Endothelial cell of umbilical vein (primary cell): ENCODE data around the gene MTMR3. TPM values are rescaled to one million over a fixed set of nuclear protein-coding genes. Genes with fewer than 3 reads are reported as not detected.

Experiments used
- BruUV-seq: library from RNA; stranded (reverse); fragments of 400-500 nt; replicated peaks from 2 replicates; lab custom pipeline; 2021; lab: Mats Ljungman, UMichigan
- CTCF ChIA-PET: fragments of 300-600, 350-600 bp; sonication (Branson Sonifier 250); formaldehyde crosslinking; loops from one replicate; lab custom pipeline; 2021; ENCODE audit warnings: antibody characterized with exemption, inconsistent platforms; lab: Charles Lee
- POLR2A ChIA-PET: fragments of 300-600, 350-600 bp; sonication (Branson Sonifier 250); formaldehyde crosslinking; loops from one replicate; lab custom pipeline; 2021; ENCODE audit warnings: antibody characterized with exemption, inconsistent platforms; lab: Charles Lee
- DNase-seq: peaks from one replicate; pipeline ENCODE4 v3.0.0-alpha.2; 2011; ENCODE audit warnings: low read depth, low spot score
- FAIRE-seq: peaks from 2 replicates; lab custom pipeline; 2011; peaks lifted over from hg19 to GRCh38; lab: Jason Lieb, UNC
- H2AFZ ChIP-seq: 2 replicates; pipeline ENCODE4 v1.6.0; 2012; ENCODE audit warnings: low read depth, low read length, control low read depth, inconsistent platforms
- H3K27ac ChIP-seq: 2 replicates; pipeline ENCODE4 v1.5.1; 2011; ENCODE audit warnings: low read depth, mild to moderate bottlenecking, control low read depth, low read length, moderate library complexity; ENCODE audit not compliant: insufficient read depth
- H3K27me3 ChIP-seq, 2 experiments: 2 replicates each; pipeline versions ENCODE4 v1.6.0 to v1.6.1; 2011; ENCODE audit warnings: low read length in 2 of 2, mixed read lengths in 1 of 2; ENCODE audit not compliant: control insufficient read depth in 2 of 2, insufficient read depth in 2 of 2
- H3K36me3 ChIP-seq, 2 experiments: 2 replicates in 1 of 2; 3 replicates in 1 of 2; pipeline ENCODE4 v1.5.1; 2011; ENCODE audit warnings: low read length in 2 of 2, mild to moderate bottlenecking in 1 of 2, moderate library complexity in 1 of 2; ENCODE audit not compliant: control insufficient read depth in 2 of 2, insufficient read depth in 2 of 2; ENCODE audit errors: extremely low read depth in 1 of 2
- H3K4me1 ChIP-seq: 3 replicates; pipeline ENCODE4 v1.5.1; 2011; ENCODE audit warnings: mild to moderate bottlenecking, low read length; ENCODE audit not compliant: control insufficient read depth, insufficient read depth; ENCODE audit errors: extremely low read depth
- H3K4me2 ChIP-seq: 2 replicates; pipeline ENCODE4 v1.6.1; 2011; ENCODE audit warnings: low read length, control low read depth, mixed read lengths; ENCODE audit not compliant: insufficient read depth
- H3K4me3 ChIP-seq, 3 experiments: fragments of 200-600 bp in 1 of 3; sonication (generic), shearing (Covaris generic) in 1 of 3; replicated peaks in 1 of 3; 2 replicates each; pipeline ENCODE4 v1.5.1; 2011 to 2016; ENCODE audit warnings: control low read depth in 3 of 3, low read length in 3 of 3, mild to moderate bottlenecking in 2 of 3, inconsistent platforms in 1 of 3, low read depth in 1 of 3, moderate library complexity in 1 of 3; ENCODE audit not compliant: insufficient read depth in 1 of 3
- H3K79me2 ChIP-seq: 2 replicates; pipeline ENCODE4 v1.6.0; 2012; ENCODE audit warnings: low read length, inconsistent platforms; ENCODE audit not compliant: control insufficient read depth, insufficient read depth
- H3K9ac ChIP-seq: replicated peaks from 2 replicates; pipeline ENCODE3; 2011; ENCODE audit warnings: low read length, control low read depth; ENCODE audit not compliant: insufficient read depth; ENCODE audit errors: extremely low read depth
- H3K9me1 ChIP-seq: replicated peaks from 3 replicates; pipeline ENCODE4 v1.6.0; 2011; ENCODE audit warnings: mild to moderate bottlenecking, low read length; ENCODE audit not compliant: control insufficient read depth, insufficient read depth; ENCODE audit errors: extremely low read depth
- H3K9me3 ChIP-seq: replicated peaks from 2 replicates; pipeline ENCODE4 v1.5.1; 2012; ENCODE audit warnings: low read length, inconsistent platforms; ENCODE audit not compliant: control insufficient read depth, insufficient read depth
- H4K20me1 ChIP-seq: replicated peaks from 2 replicates; pipeline ENCODE3; 2011; ENCODE audit warnings: mild to moderate bottlenecking, low read length; ENCODE audit not compliant: control insufficient read depth, insufficient read depth; ENCODE audit errors: extremely low read depth
- CTCF ChIP-seq, 2 donors: IDR thresholded peaks; 1 replicate in 1 of 2; 2 replicates in 1 of 2; pipeline ENCODE4 v1.5.1; 2011; ENCODE audit warnings: low read length in 2 of 2, mild to moderate bottlenecking in 2 of 2, moderate library complexity in 2 of 2, control low read depth in 1 of 2, inconsistent platforms in 1 of 2, low read depth in 1 of 2; ENCODE audit not compliant: insufficient read depth in 1 of 2; ENCODE audit errors: extremely low read depth in 1 of 2
- EZH2 ChIP-seq: IDR thresholded peaks from 2 replicates; pipeline ENCODE4 v1.6.1; 2012; ENCODE audit warnings: borderline replicate concordance, low read depth, mild to moderate bottlenecking, moderate library complexity, low read length, inconsistent platforms; ENCODE audit not compliant: severe bottlenecking
- GATA2 ChIP-seq: IDR thresholded peaks from 2 replicates; pipeline ENCODE4 v1.7.0; 2011; ENCODE audit warnings: low read depth, mild to moderate bottlenecking, moderate library complexity, mixed read lengths, low read length; ENCODE audit not compliant: insufficient read length, insufficient read depth
- JUN ChIP-seq: IDR thresholded peaks from 2 replicates; pipeline ENCODE4 v1.6.1; 2011; ENCODE audit warnings: borderline replicate concordance, low read depth; ENCODE audit not compliant: insufficient read length, insufficient read depth
- MAX ChIP-seq: IDR thresholded peaks from 2 replicates; pipeline ENCODE4 v1.6.1; 2011; ENCODE audit not compliant: insufficient read depth, insufficient read length
- MYC ChIP-seq: IDR thresholded peaks from one replicate; pipeline ENCODE4 v1.6.1; 2011; ENCODE audit warnings: mild to moderate bottlenecking, low read depth, low read length
- dilution Hi-C: fragments of 300-500 bp; cut with MboI; formaldehyde crosslinking; loops from one replicate; pipeline ENCODE4 v1.15.0; 2019; ENCODE audit warnings: low sequenced_read_pairs; ENCODE audit not compliant: extremely low pct_ligation_motif_present
- intact Hi-C: fragments of 100-400 bp; cut with micrococcal nuclease; formaldehyde crosslinking; loops from one replicate; pipeline ENCODE4 v1.10.0; 2022
- polyA plus RNA-seq, 4 experiments: library from polyadenylated mRNA; depleted of rRNA in 3 of 4; stranded (reverse) in 3 of 4; unstranded in 1 of 4; fragments of >200 nt; gene quantifications; 2 replicates each; pipeline versions ENCODE4 v1.2.1 to v1.2.3, GENCODE V29; 2011 to 2012; ENCODE audit warnings: missing spikeins in 1 of 4
- total RNA-seq: library from RNA; stranded (reverse); gene quantifications from 2 replicates; pipeline ENCODE4 v1.2.3, GENCODE V29; 2021

MTMR3 gene
- total and polyA plus RNA-seq, 2 donors (not counting 3 experiments of a cell fraction or from before 2014, with no cell fraction given): 30.1 to 36.5 TPM

DNA sequence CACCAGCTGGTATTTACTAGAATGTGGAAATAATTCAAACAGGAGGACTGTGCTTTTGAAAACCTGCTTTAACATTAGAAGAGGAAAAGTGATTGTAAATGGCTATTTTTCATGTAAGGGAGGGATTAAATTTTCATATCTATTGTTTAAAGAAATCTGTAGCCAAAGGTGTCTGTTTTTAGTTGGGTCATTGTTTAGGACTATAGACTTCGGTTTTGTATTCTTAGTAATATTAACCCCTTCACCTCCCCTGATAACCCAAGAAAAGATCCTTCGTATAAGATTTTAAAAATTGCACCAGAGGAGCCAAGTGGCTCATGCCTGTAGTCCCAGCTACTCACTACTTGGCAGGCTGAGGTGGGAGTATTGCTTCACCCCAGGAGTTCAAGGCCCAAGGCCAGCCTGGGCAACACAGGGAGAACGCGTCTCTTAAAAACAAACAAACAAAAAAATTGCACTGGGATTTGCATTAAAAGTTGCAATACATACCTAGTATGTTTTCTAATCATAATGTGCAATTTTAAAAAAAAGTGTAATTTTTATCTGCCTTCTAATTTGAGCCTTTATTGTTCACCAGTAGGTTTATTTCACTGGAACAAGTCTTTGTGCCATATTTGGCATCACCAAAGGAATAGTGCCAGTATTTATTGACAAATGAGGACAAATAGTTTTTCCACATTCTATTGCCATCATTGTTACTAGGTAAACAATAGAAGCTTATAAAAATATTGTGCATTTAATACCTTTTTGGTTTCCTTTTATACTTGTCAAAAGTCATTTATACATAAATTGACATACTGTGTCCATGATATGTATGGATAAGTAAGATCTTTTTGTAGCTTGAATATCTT, 34.3 kb downstream of the MTMR3 start:
- ChIA-PET CTCF (interaction anchor here (0.9 to 1.2 kb wide), 2 partner anchors 9 to 13 kb away, joined by 3 to 5 read pairs; no protein-coding TSS in a partner anchor), POLR2A (no interaction called here)
- H3K79me2 ChIP-seq: peaks cover 54% of the 10 kb centered on the region
- dilution Hi-C loops: no loop called here
- no peaks in the 10 kb centered on the region for H3K27me3 ChIP-seq
- H3K4me1 ChIP-seq: no peaks in the 10 kb centered on the region
- H3K9me3 ChIP-seq: no peaks in the 10 kb centered on the region
- H3K4me3 ChIP-seq: no peak overlapping the region
- no peak for DNase-seq
- peaks cover 9% of the 10 kb centered on the region for H4K20me1 ChIP-seq
- H3K4me2 ChIP-seq: no peak overlapping the region
- no peaks in the 10 kb centered on the region for H3K36me3 ChIP-seq
- no peak for FAIRE-seq
- no peak overlapping the region for H2AFZ ChIP-seq
- no peak overlapping the region for H3K27ac ChIP-seq
- no TSS peak for BruUV-seq
- H3K9me1 ChIP-seq: no peaks in the 10 kb centered on the region
- TF ChIP-seq JUN: no peak
- no peak for TF ChIP-seq EZH2
- no peak for TF ChIP-seq MYC
- TF ChIP-seq MAX: no peak
- TF ChIP-seq CTCF (IDR thresholded peaks at IDR 0.05; ENCODE audit: extremely low read depth in 1 of 2, insufficient read depth in 1 of 2, low read depth in 1 of 2, low read length in 2 of 2): no peak
- no peak for TF ChIP-seq GATA2
- H3K9ac ChIP-seq: no peak overlapping the region
- intact Hi-C loops: no loop called here
